Testis (tissue), 3 donors: ENCODE measurements around the gene SMAD3. TPM values are rescaled to one million over a fixed set of nuclear protein-coding genes. Genes with fewer than 3 reads are reported as not detected.
A peak's percentile ranks its signal among the peaks of the same experiment; 100 is the strongest.

Experiments
- DNase-seq: peaks from one replicate; pipeline ENCODE4 v3.0.0-alpha.2; 2019
- H3K27ac ChIP-seq, 2 donors: fragments of 200-600 bp; sonication (generic); one replicate each; pipeline ENCODE4 v1.5.1; 2019
- H3K27me3 ChIP-seq: fragments of 200-600 bp; sonication (generic); one replicate; pipeline ENCODE4 v1.5.1; 2019
- H3K36me3 ChIP-seq: fragments of 200-600 bp; sonication (generic); one replicate; pipeline ENCODE4 v1.5.1; 2017; ENCODE audit warnings: low read depth; ENCODE audit errors: missing control alignments
- H3K4me1 ChIP-seq: fragments of 200-600 bp; sonication (generic); one replicate; pipeline ENCODE4 v1.5.1; 2019
- H3K4me3 ChIP-seq, 2 donors: fragments of 200-600 bp; sonication (generic); one replicate each; pipeline ENCODE4 v1.5.1; 2017 to 2019
- H3K9me3 ChIP-seq: fragments of 200-600 bp; sonication (generic); one replicate; pipeline ENCODE4 v1.5.1; 2017
- POLR2A ChIP-seq: fragments of 450-650 bp; IDR thresholded peaks from one replicate; pipeline ENCODE4 v1.6.1; 2017; ENCODE audit warnings: antibody characterized with exemption, mild to moderate bottlenecking, moderate library complexity
- WGBS, 2 donors: methylation state at CpG; one replicate each; pipeline ENCODE4 v1.1.5; 2018; 5-methylcytosine and 5-hydroxymethylcytosine counted together
- intact Hi-C: fragments of 100-400 bp; cut with DNase I; formaldehyde crosslinking; loops from one replicate; pipeline ENCODE4 v1.15.1; 2023; ENCODE audit warnings: low total_unique reads
- polyA plus RNA-seq: library from polyadenylated mRNA; stranded (reverse); fragments of 350-450 nt; fragmentation: Illumina TruSeq; extraction: RNeasy Lipid Tissue Mini Kit (QIAGEN cat#74804); gene quantifications from one replicate; pipeline ENCODE4 v1.2.3, GENCODE V29; 2014; ENCODE audit warnings: low read depth, low replicate concordance; ENCODE audit not compliant: insufficient read depth
- total RNA-seq, 2 donors: library from RNA; depleted of rRNA; stranded (reverse); fragments of >200 nt; gene quantifications; one replicate each; pipeline ENCODE4 v1.2.3, GENCODE V29; 2016
- TF ChIP-seq, protein P1 (sequence below), 3 experiments: fragments of 450-650 bp in 2 of 3; fragments of 200-600 bp in 1 of 3; sonication (generic) in 1 of 3; IDR thresholded peaks; one replicate each; pipeline ENCODE4 v1.5.1; 2016 to 2019; ENCODE audit warnings: antibody characterized with exemption in 3 of 3, mild to moderate bottlenecking in 2 of 3, moderate library complexity in 1 of 3

The SMAD3 gene
- total and polyA plus RNA-seq, 3 donors from 2014 or later = 11.4 to 31.6 (median 18.7) TPM

DNA sequence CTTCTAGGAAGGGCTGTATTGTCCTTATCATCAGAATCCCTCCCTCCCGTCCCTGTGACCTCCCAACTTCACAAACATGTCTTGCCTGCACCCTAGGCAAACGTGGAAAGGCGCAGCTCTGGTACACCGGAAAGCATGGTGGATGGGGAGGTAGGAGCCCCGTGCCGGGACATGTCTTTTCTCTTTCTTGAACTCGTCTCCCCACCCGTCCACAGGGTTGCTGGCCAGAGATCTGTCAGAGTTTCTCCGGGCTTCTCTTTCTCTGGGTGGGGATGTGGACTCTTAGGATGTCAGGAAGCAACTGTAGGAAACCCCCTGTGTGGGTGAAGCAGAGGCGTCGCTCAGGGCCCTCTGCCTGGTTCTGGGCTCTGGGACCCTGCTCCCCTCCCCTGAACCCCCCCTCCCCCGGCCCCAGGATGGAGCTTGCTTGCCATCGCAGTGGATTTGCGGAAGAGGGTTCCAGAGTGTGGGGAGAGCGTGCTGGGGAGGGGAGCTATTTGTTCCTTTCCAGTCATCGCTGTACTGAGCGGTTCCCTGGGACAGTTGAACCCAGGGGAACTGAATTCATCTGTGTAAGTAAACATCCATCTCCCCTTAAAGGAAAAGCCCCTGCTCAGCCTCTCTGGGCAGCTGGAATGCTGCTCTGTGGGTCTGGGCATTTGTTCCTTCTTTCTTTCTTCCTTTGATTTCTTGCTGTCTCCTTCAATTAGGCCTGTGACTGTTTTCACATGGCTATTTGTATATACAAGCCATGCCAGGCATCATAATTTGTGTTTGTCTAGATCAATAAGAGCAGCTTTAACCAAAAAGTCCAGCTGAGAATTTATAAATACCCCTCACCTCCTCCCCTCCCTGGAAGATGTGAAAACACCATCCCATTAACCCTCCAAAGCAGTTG, 72.8 kb downstream of the SMAD3 start:
- H3K27ac ChIP-seq = peak overlapping the region; percentile 45 to 56
- H3K4me1 ChIP-seq = peaks cover 30% of the 10 kb centered on the region
- TF ChIP-seq, protein P1, sequence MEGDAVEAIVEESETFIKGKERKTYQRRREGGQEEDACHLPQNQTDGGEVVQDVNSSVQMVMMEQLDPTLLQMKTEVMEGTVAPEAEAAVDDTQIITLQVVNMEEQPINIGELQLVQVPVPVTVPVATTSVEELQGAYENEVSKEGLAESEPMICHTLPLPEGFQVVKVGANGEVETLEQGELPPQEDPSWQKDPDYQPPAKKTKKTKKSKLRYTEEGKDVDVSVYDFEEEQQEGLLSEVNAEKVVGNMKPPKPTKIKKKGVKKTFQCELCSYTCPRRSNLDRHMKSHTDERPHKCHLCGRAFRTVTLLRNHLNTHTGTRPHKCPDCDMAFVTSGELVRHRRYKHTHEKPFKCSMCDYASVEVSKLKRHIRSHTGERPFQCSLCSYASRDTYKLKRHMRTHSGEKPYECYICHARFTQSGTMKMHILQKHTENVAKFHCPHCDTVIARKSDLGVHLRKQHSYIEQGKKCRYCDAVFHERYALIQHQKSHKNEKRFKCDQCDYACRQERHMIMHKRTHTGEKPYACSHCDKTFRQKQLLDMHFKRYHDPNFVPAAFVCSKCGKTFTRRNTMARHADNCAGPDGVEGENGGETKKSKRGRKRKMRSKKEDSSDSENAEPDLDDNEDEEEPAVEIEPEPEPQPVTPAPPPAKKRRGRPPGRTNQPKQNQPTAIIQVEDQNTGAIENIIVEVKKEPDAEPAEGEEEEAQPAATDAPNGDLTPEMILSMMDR (IDR thresholded peaks at IDR 0.05) = no peak
- TF ChIP-seq POLR2A = no peak
- intact Hi-C loops = no loop called here
- no peaks in the 10 kb centered on the region for H3K9me3 ChIP-seq
- no peaks in the 10 kb centered on the region for H3K36me3 ChIP-seq
- no peaks in the 10 kb centered on the region for H3K27me3 ChIP-seq
- H3K4me3 ChIP-seq = no peak overlapping the region
- DNase-seq = no peak
- WGBS, 2 donors = 53% methylated on average over 9 to 17 of the region's 17 CpGs

DNA sequence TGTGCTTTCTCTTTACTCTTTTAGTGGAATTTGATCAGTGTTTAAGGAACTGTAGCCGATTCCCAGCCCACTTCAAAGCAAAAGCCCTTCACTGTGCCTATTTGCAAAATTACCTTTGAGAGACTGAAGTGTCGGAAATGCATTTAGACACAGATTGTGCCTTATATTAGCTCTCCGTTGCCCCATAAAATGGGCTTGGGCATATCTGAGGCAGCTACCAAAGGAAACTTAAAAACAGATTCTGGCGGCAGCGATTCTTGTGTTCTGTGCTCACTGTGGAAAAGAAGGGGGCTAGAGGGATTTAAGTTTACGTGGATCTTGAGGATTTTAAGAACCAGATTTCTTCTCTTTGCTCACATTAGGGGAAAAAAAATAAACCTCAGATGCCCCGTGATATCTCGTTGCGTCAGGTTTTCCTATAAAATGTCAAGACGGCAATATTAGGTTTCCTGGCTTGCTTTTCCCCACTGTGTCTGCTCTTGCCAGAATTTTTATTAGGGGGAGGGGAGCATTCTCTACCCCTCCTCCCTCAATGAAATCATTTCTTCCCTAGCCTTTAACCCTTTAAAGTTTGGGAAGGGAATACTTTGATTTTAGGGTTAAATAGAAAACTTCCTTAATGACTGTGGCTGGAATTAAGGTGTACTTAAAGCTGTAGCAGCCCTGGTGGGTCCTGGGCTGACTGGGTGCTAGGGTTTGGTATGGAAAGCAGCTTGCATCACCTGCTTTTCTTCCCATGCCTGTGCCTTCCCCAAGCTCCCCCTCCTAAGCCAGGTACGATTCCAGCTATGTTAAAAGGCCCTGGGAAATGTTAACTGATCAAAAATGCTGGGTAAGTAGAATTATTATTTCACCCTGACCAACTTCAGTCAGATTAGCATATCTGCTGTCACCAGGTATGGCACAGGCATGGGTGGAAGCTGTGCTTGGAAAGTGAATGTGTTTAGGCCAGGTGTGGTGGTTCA, 73.8 kb downstream of the SMAD3 start:
- no peak for DNase-seq
- WGBS, 2 donors = 69 to 83% methylated on average over 11 of the region's 11 CpGs
- intact Hi-C loops = no loop called here
- Histone ChIP-seq H3K4me3 (no peak overlapping the region), H3K36me3 (no peaks in the 10 kb centered on the region), H3K27me3 (no peaks in the 10 kb centered on the region), H3K4me1 (peaks cover 27% of the 10 kb centered on the region), H3K9me3 (no peaks in the 10 kb centered on the region), H3K27ac (peak overlapping the region in 1 of 2 donors; percentile 45)
- TF ChIP-seq POLR2A = no peak
- TF ChIP-seq, protein P1 (IDR thresholded peaks at IDR 0.05) = no peak

DNA sequence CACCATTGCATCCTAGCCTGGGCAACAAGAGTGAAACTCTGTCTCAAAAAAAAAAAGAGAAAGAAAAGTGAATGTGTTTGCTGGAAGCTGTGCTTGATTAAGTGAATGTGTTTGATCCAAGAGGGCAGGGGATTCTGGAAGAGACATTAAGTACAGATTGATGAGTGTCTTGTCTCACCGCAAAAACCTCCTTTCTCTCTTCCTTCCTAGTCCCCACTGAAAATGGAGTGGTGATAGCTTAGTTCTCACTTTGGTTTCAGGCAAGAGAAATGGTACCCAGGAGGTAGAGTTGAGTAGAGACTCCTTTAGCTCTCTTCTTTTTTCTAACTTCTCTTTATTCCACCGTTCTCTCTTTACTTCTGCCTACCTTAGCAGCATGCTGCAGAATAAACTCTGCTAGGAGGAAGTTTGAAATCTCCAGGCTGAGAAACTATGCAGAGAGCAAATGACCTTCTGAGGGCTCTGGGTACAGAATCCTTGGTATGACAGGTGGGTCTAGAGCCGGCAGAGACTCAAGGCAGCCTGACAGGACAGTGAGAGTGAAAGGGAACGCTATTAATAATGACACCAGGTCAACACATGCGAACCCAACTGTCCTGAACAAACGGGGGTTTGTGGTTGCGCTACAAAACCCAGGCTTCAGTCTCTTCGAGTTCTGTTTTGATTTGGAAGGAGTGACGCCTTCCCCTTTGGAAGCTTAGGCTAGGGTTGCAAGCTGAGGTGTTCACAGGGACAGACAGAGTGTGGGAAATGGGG, 74.9 kb downstream of the SMAD3 start:
- Histone ChIP-seq H3K4me1 (peaks cover 25% of the 10 kb centered on the region), H3K27me3 (no peaks in the 10 kb centered on the region), H3K4me3 (no peak overlapping the region), H3K36me3 (no peaks in the 10 kb centered on the region), H3K27ac (no peak overlapping the region), H3K9me3 (no peaks in the 10 kb centered on the region)
- no peak for DNase-seq
- 75 to 79% methylated on average over 9 of the region's 9 CpGs for WGBS, 2 donors
- TF ChIP-seq POLR2A = no peak
- TF ChIP-seq, protein P1 (IDR thresholded peaks at IDR 0.05) = no peak
- intact Hi-C loops = no loop called here

DNA sequence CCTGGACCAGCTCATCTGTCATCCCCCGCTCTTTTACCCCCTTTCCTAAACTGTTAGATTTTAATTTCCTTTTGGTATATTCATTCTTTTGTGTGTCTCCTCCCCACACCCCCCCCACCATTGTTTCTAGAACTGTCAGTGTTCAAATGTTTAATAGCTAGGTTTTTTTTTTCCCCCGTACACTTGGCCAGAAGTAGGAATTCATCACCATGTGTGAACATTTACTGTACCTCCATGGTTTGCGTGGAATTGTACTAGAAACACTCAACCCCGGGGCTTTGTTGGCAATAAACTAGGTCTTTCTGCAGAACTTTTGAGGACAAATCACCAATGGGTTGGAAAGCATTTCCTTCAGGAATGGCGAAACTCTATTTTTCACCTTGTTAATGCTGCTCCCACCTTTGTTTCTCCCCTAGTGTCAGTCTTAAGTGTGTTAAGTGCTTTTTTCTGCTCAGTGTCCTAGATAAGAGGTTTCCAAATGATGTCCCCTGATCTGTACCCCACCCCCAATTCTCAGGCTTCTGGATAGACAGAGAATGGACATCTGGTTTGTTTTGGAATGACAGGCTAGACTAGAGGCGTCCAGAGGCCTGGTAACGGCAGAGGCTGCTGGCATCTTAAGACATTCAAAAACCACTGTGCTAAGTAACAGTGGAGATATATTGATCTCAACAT, 76.8 kb downstream of the SMAD3 start:
- Histone ChIP-seq H3K27ac (no peak overlapping the region), H3K4me3 (no peak overlapping the region), H3K36me3 (no peaks in the 10 kb centered on the region), H3K9me3 (no peaks in the 10 kb centered on the region), H3K27me3 (no peaks in the 10 kb centered on the region), H3K4me1 (peaks cover 40% of the 10 kb centered on the region)
- TF ChIP-seq POLR2A = no peak
- TF ChIP-seq, protein P1 (IDR thresholded peaks at IDR 0.05) = no peak
- intact Hi-C loops = no loop called here
- no peak for DNase-seq
- WGBS, 2 donors = 86% methylated on average over 7 of the region's 7 CpGs
